C4-2B (cell line): Measurements from ENCODE around the gene SERINC5.

Experiments used
- CTCF ChIP-seq: fragments of 450-650 bp; conservative IDR thresholded peaks from 2 replicates; pipeline ENCODE4 v1.5.1; 2017; ENCODE audit warnings: mild to moderate bottlenecking
- ZFX ChIP-seq: fragments of 450-650 bp; IDR thresholded peaks from 2 replicates; pipeline ENCODE4 v1.6.1; 2017

- TF ChIP-seq CTCF (no peak), ZFX (no peak)
Measured at GRCh38 chr5:80260461-80260860, 4.6 kb upstream of the SERINC5 start.
